CD4-positive, alpha-beta memory T cell (primary cell): ENCODE measurements around the gene LAMC1. TPM values are rescaled to one million over a fixed set of nuclear protein-coding genes. Genes with fewer than 3 reads are reported as not detected.

Experiments used
- CTCF ChIA-PET: fragments of 350-600 bp; sonication (Branson Sonifier 250); formaldehyde crosslinking; loops from one replicate; lab custom pipeline; 2021; ENCODE audit warnings: inconsistent platforms; ENCODE audit not compliant: partially characterized antibody; lab: Charles Lee
- POLR2A ChIA-PET: fragments of 350-600 bp; sonication (Branson Sonifier 250); formaldehyde crosslinking; loops from one replicate; lab custom pipeline; 2021; ENCODE audit not compliant: partially characterized antibody; lab: Charles Lee
- DNase-seq, 5 donors: peaks; one replicate each; pipeline versions ENCODE4 v3.0.0 to v3.0.0-alpha.2; 2020 to 2022; ENCODE audit warnings: mixed read lengths in 1 of 5
- H3K27ac ChIP-seq: one replicate; pipeline ENCODE4 v1.7.0; 2013; ENCODE audit warnings: low read depth, low read length
- H3K27me3 ChIP-seq: 2 replicates; pipeline ENCODE4 v1.7.0; 2013; ENCODE audit warnings: mild to moderate bottlenecking, low read length, moderate library complexity; ENCODE audit not compliant: insufficient read depth
- H3K36me3 ChIP-seq: 2 replicates; pipeline ENCODE4 v1.7.0; 2013; ENCODE audit warnings: mild to moderate bottlenecking, low read length, moderate library complexity; ENCODE audit not compliant: insufficient read depth
- H3K4me1 ChIP-seq: 2 replicates; pipeline ENCODE4 v1.7.0; 2013; ENCODE audit warnings: mild to moderate bottlenecking, low read length, moderate library complexity; ENCODE audit not compliant: insufficient read depth
- H3K4me3 ChIP-seq, 2 donors: one replicate each; pipeline ENCODE4 v1.7.0; 2013; ENCODE audit warnings: low read length in 2 of 2, mild to moderate bottlenecking in 1 of 2
- H3K9me3 ChIP-seq, 2 donors: one replicate each; pipeline ENCODE4 v1.7.0; 2013; ENCODE audit warnings: low read length in 2 of 2, control low read depth in 1 of 2; ENCODE audit not compliant: control insufficient read depth in 1 of 2
- H3K27ac Mint-ChIP-seq, 7 donors: one replicate each; pipeline ENCODE4 v1.8.0; 2020 to 2021; ENCODE audit warnings: mixed read lengths in 7 of 7, mild to moderate bottlenecking in 6 of 7, inconsistent platforms in 3 of 7, moderate library complexity in 3 of 7
- H3K27me3 Mint-ChIP-seq, 2 donors: one replicate each; pipeline ENCODE4 v1.8.0; 2020 to 2021; ENCODE audit warnings: mixed read lengths in 2 of 2
- H3K36me3 Mint-ChIP-seq, 2 donors: one replicate each; pipeline ENCODE4 v1.8.0; 2020 to 2021; ENCODE audit warnings: mixed read lengths in 2 of 2, inconsistent platforms in 1 of 2, mild to moderate bottlenecking in 1 of 2
- H3K4me1 Mint-ChIP-seq, 4 donors: one replicate each; pipeline ENCODE4 v1.8.0; 2020 to 2021; ENCODE audit warnings: mixed read lengths in 4 of 4, mild to moderate bottlenecking in 1 of 4
- H3K4me3 Mint-ChIP-seq, 8 donors: one replicate each; pipeline ENCODE4 v1.8.0; 2020 to 2021; ENCODE audit warnings: mixed read lengths in 8 of 8, mild to moderate bottlenecking in 7 of 8, moderate library complexity in 6 of 8, inconsistent platforms in 3 of 8
- H3K9me3 Mint-ChIP-seq, 8 donors: one replicate each; pipeline ENCODE4 v1.8.0; 2020 to 2021; ENCODE audit warnings: mixed read lengths in 8 of 8, mild to moderate bottlenecking in 5 of 8, inconsistent platforms in 3 of 8, moderate library complexity in 1 of 8
- intact Hi-C: fragments of 100-400 bp; cut with micrococcal nuclease; formaldehyde crosslinking; loops from one replicate; pipeline ENCODE4 v1.15.1; 2023
- polyA plus RNA-seq, 2 donors: library from polyadenylated mRNA; unstranded; fragments of 300-500 nt; fragmentation: Illumina TruSeq; gene quantifications; one replicate each; pipeline ENCODE4 v1.2.3, GENCODE V29; 2021
- total RNA-seq, 2 experiments: library from RNA; stranded (reverse); gene quantifications; one replicate each; pipeline ENCODE4 v1.2.3, GENCODE V29; 2021

Gene LAMC1
- total and polyA plus RNA-seq, 4 experiments from 2014 or later = 0.49 to 0.50 TPM; not detected in 2

DNA sequence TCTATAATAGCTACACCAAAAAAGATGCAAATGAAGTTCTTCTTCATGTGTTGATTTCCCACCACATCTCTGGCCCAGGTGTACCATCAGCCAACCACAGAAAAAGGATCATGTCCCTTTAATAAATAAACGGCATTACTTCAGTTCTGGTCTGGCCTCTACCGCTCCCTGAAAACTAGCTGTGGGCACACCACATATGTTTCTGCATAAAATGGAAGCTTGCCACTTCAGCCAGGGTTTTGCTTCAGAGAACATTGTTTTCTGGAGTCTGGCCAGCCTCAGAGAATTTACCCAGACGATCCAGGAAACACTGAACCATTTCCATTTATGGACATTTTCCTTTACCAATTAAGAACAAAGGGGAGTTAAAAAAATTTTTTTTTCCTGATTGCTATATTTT lies 157.0 kb downstream of the LAMC1 start:
- H3K9me3 ChIP-seq = no peaks in the 10 kb centered on the region
- no peak overlapping the region for H3K27ac ChIP-seq
- H3K4me3 Mint-ChIP-seq = no peak overlapping the region
- H3K36me3 Mint-ChIP-seq = no peaks in the 10 kb centered on the region
- no peak overlapping the region for H3K27ac Mint-ChIP-seq
- no peak for DNase-seq
- peaks cover 0 to 12% of the 10 kb centered on the region in 2 donors for H3K27me3 Mint-ChIP-seq
- no peaks in the 10 kb centered on the region for H3K36me3 ChIP-seq
- peaks cover 0 to 11% (median 5%) of the 10 kb centered on the region in 4 donors for H3K4me1 Mint-ChIP-seq
- no peaks in the 10 kb centered on the region for H3K9me3 Mint-ChIP-seq
- H3K4me1 ChIP-seq = no peaks in the 10 kb centered on the region
- H3K27me3 ChIP-seq = no peaks in the 10 kb centered on the region
- intact Hi-C loops = no loop called here
- H3K4me3 ChIP-seq = no peak overlapping the region
- POLR2A ChIA-PET = no interaction called here
- CTCF ChIA-PET = no interaction called here

DNA sequence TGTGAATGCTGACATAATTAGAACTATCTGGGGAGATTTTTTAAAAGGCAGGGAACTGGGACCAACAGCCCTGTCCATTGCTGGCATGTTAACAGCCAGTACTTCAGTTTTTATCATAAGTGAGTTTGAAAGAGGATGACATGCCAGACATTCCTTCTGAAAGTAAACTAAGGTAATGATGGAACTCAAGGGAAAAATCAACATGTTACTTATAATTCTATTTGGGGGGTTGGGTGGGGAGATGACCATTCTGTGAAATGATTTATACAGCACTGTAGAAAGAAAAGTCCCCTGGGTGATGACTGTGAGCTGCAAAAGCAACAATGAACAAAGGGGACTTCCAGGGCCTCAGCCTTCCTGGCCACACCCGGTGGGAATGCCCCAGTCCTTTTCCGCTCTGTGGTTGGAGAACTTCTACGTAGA lies 157.4 kb downstream of the LAMC1 start:
- H3K9me3 ChIP-seq = no peaks in the 10 kb centered on the region
- Mint-ChIP-seq H3K4me3 (no peak overlapping the region), H3K9me3 (no peaks in the 10 kb centered on the region), H3K36me3 (no peaks in the 10 kb centered on the region), H3K4me1 (peaks cover 0 to 11% (median 5%) of the 10 kb centered on the region in 4 donors), H3K27ac (no peak overlapping the region), H3K27me3 (peaks cover 3 to 12% of the 10 kb centered on the region in 2 donors)
- DNase-seq = no peak
- CTCF ChIA-PET = no interaction called here
- intact Hi-C loops = no loop called here
- H3K36me3 ChIP-seq = no peaks in the 10 kb centered on the region
- no peaks in the 10 kb centered on the region for H3K27me3 ChIP-seq
- no peak overlapping the region for H3K4me3 ChIP-seq
- H3K4me1 ChIP-seq = no peaks in the 10 kb centered on the region
- POLR2A ChIA-PET = no interaction called here
- H3K27ac ChIP-seq = no peak overlapping the region

DNA sequence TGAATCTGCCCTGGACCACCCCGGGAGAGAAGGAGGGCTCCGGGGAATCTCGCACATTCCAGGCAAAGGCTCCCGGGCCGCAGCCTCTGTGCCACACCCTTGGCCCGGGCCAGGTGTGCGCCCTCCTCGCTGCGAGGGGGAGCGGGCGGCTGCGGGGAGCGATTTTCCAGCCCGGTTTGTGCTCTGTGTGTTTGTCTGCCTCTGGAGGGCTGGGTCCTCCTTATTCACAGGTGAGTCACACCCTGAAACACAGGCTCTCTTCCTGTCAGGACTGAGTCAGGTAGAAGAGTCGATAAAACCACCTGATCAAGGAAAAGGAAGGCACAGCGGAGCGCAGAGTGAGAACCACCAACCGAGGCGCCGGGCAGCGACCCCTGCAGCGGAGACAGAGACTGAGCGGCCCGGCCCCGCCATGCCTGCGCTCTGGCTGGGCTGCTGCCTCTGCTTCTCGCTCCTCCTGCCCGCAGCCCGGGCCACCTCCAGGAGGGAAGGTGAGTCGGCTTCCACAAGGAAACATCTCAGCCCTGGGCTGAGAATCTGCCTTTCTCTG lies 162.8 kb downstream of the LAMC1 start, which contains the start of gene LAMC2:
LAMC2 (plus strand) TSS at position 324 of the 550 bp plus-strand sequence; CDS start at position 413, 89 bp downstream.
- no peak within 1 kb of the TSS for H3K4me3 ChIP-seq
- DNase-seq = no peak
- no peak within 1 kb of the TSS for H3K27ac ChIP-seq
- peaks cover 0 to under 1% (median 0%) of the 10 kb centered on the region in 4 donors for H3K4me1 Mint-ChIP-seq
- CTCF ChIA-PET = no interaction called here
- no peaks in the 10 kb centered on the region for H3K36me3 Mint-ChIP-seq
- H3K27ac Mint-ChIP-seq = no peak within 1 kb of the TSS
- no peaks in the 10 kb centered on the region for H3K36me3 ChIP-seq
- intact Hi-C loops = no loop called here
- H3K9me3 ChIP-seq = no peaks in the 10 kb centered on the region
- H3K4me1 ChIP-seq = no peaks in the 10 kb centered on the region
- H3K27me3 Mint-ChIP-seq = peaks cover 14 to 22% of the 10 kb centered on the region in 2 donors
- H3K4me3 Mint-ChIP-seq = no peak within 1 kb of the TSS
- H3K9me3 Mint-ChIP-seq = no peaks in the 10 kb centered on the region
- POLR2A ChIA-PET = no interaction called here
- H3K27me3 ChIP-seq = peaks cover 11% of the 10 kb centered on the region

DNA sequence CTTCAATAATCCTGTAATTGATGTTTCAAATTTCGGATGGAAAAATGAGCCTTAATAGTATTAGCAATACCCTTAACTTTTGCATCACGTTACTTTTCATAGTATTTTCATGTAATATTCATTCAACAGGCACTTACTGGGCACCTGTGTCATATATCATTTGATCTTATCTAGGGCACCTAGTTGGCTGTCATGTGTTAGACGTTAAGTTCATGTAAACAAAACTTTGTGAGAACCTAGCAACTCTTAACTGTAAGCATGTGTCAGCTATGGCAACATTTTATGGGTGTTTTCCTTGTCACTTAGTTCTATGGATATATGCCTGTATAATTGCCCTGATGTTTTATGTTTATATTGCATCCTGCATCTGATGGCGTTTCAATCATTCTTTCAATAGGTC lies 163.6 kb downstream of the LAMC1 start:
- no peaks in the 10 kb centered on the region for H3K36me3 Mint-ChIP-seq
- no peak for DNase-seq
- intact Hi-C loops = no loop called here
- H3K36me3 ChIP-seq = no peaks in the 10 kb centered on the region
- H3K4me1 Mint-ChIP-seq = no peaks in the 10 kb centered on the region
- H3K27me3 Mint-ChIP-seq = peaks cover 14 to 22% of the 10 kb centered on the region in 2 donors
- CTCF ChIA-PET = no interaction called here
- H3K27ac ChIP-seq = no peak overlapping the region
- H3K4me1 ChIP-seq = no peaks in the 10 kb centered on the region
- H3K4me3 ChIP-seq = no peak overlapping the region
- H3K27ac Mint-ChIP-seq = no peak overlapping the region
- H3K9me3 Mint-ChIP-seq = no peaks in the 10 kb centered on the region
- H3K9me3 ChIP-seq = no peaks in the 10 kb centered on the region
- H3K27me3 ChIP-seq = peaks cover 11% of the 10 kb centered on the region
- no peak overlapping the region for H3K4me3 Mint-ChIP-seq
- POLR2A ChIA-PET = no interaction called here

DNA sequence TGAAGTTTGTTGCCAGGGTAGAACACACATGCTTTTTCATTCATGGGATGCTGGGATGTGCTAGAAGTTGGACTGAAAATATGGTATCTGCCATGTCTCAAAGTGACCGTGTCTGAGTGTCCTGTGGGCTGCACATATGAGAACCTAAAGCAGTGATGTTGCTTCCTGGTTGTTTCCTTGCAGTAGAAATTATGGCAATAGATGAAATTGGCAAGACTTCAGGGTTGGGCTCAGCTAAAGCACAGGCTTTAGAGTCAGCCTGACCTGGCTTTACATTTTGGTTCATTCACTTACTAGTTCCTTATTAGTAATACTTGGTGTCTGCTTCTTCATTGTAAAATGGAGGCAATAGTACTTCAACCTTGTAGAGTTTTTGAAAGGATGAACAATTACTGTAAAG lies 165.0 kb downstream of the LAMC1 start:
- H3K27me3 Mint-ChIP-seq = peaks cover 17 to 22% of the 10 kb centered on the region in 2 donors
- Histone ChIP-seq H3K4me3 (no peak overlapping the region), H3K9me3 (no peaks in the 10 kb centered on the region), H3K27me3 (peaks cover 11% of the 10 kb centered on the region), H3K36me3 (no peaks in the 10 kb centered on the region), H3K4me1 (no peaks in the 10 kb centered on the region), H3K27ac (no peak overlapping the region)
- H3K27ac Mint-ChIP-seq = no peak overlapping the region
- H3K36me3 Mint-ChIP-seq = no peaks in the 10 kb centered on the region
- CTCF ChIA-PET = no interaction called here
- POLR2A ChIA-PET = no interaction called here
- no peaks in the 10 kb centered on the region for H3K4me1 Mint-ChIP-seq
- no peak overlapping the region for H3K4me3 Mint-ChIP-seq
- H3K9me3 Mint-ChIP-seq = no peaks in the 10 kb centered on the region
- DNase-seq = no peak
- intact Hi-C loops = no loop called here

DNA sequence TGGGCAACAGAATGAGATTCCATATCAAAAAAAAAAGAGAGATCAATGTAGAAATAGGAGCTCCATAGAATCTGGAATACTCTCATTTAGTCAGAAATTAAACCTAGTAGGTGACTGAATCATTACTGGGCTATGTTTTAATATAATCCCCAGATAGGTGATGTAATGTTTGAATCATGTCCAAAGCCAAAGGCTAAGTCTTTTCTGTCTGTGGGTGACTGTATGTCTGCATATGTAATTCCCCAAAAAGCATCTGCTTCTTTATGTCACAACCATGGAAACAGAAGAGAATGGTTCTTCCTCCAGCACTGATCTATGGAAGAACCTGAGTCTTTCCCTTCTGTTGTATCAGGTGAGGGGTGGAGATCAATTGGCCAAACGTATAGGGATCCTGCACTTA lies 168.6 kb downstream of the LAMC1 start:
- POLR2A ChIA-PET = no interaction called here
- Mint-ChIP-seq H3K4me1 (peaks cover 11 to 12% (median 11%) of the 10 kb centered on the region in 4 donors), H3K27me3 (peaks cover 9 to 12% of the 10 kb centered on the region in 2 donors), H3K36me3 (no peaks in the 10 kb centered on the region), H3K9me3 (no peaks in the 10 kb centered on the region), H3K4me3 (no peak overlapping the region), H3K27ac (no peak overlapping the region)
- Histone ChIP-seq H3K4me3 (no peak overlapping the region), H3K36me3 (no peaks in the 10 kb centered on the region), H3K9me3 (no peaks in the 10 kb centered on the region), H3K27me3 (peaks cover 4% of the 10 kb centered on the region), H3K27ac (no peak overlapping the region), H3K4me1 (peaks cover 10% of the 10 kb centered on the region)
- no peak for DNase-seq
- intact Hi-C loops = no loop called here
- CTCF ChIA-PET = no interaction called here

DNA sequence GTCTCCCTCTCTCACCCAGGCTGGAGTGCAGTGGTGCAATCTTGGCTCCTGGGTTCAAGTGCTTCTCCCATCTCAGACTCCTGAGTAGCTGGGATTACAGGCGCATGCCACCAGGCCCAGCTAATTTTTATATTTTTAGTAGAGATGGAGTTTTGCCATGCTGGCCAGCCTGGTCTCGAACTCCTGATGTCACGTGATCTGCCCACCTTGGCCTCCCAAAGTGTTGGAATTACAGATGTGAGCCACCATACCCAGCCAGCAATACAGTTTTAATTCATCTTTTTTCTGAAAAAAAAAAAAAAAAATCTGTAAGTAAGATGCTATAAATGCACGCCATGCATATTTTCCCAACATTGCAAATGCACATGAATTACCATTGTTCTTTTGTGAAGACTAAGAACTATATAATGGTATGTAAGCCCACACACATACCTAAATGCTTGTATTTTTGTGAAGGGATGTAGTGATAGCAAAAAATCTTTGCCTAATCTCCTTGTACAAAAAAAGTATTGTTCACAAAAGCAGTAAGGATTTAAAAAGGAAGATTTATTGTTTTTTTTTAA lies 170.8 kb downstream of the LAMC1 start:
- POLR2A ChIA-PET = no interaction called here

More for the DNA sequence above, 170.8 kb downstream of the LAMC1 start:
- CTCF ChIA-PET = no interaction called here
- Histone ChIP-seq H3K27me3 (no peaks in the 10 kb centered on the region), H3K27ac (no peak overlapping the region), H3K9me3 (no peaks in the 10 kb centered on the region), H3K4me3 (no peak overlapping the region), H3K36me3 (no peaks in the 10 kb centered on the region), H3K4me1 (peaks cover 10% of the 10 kb centered on the region)
- peak overlapping the region in 1 of 8 donors; percentile 24 for H3K4me3 Mint-ChIP-seq
- peaks cover 1 to 6% of the 10 kb centered on the region in 2 donors for H3K27me3 Mint-ChIP-seq
- peaks cover 0 to 2% (median 0%) of the 10 kb centered on the region in 8 donors for H3K9me3 Mint-ChIP-seq
- H3K4me1 Mint-ChIP-seq = peaks cover 11 to 15% (median 12%) of the 10 kb centered on the region in 4 donors
- no peak overlapping the region for H3K27ac Mint-ChIP-seq
- intact Hi-C loops = no loop called here
- DNase-seq = no peak
- H3K36me3 Mint-ChIP-seq = no peaks in the 10 kb centered on the region
